Activated CD4-positive, alpha-beta T cell treated with anti-CD3 and anti-CD28 coated beads, Interleukin-2, amount 50 U/mL, for 16 hours (primary cell): ENCODE data around the gene REPIN1.

Experiments
- DNase-seq: peaks from one replicate; pipeline ENCODE4 v3.0.0-alpha.2; 2020

REPIN1 gene

DNA sequence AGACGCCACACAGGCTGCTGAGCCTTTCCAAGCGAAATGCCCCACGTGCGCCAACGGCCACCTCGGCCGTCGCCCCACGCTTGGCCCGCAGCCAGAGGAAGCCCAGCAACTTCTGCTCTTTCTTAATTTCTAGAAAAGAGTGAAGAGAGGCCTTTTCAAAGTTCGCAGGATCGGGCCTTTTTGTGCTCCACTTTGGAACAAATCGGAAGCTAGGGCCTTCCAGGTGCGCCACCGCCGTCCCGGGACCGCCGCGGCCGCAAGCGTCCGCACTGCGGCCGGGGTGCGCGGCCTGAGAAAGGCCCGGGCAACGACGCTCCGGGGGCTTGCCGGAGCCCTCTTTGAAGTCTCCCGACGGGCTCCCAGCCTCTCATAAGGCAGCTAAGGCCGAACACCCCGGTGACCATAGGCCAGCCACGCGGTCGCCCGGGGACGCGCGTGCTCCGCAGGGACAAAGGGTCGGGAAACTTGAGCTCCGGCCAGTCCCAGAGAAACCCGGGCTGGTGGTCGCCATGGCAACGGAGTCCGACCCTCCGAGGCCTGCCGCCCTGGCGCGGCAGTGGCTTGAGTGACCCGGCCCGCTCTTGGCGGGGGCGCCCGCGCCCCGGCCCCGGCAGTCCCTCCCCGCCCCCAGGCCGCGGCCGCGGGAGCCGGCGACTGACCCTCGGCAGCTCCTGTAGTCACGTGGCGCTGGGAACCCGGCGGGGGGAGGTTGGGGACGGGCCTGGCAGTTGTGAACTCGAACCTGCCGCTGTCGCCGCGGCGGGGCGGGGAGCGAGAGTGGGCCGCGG, at the start of gene REPIN1:
Gene REPIN1, plus strand, starts transcription at position 727 of the 788 bp plus-strand sequence. CDS start 890 bp downstream, outside the sequence.
- peak; percentile 82 for DNase-seq

DNA sequence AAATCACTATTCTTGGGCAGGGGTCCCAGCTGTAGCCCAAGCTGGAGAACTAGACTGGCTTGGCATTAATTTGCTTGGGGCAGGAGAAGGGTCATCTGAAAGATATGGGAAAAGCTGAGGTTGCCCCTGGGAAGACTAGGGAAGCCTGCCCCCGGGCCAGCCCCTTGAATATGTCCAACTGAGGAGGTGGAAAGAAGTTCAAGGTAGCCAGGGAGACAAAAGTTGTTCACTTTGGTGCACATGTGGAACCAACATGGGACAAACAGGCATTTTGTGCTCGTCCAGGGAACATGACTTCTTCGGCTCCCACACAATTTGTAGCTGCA, 46.9 kb upstream of the REPIN1 start:
- no peak for DNase-seq

- DNase-seq, result peak; percentile 82
These were observed 46.3 kb upstream of the REPIN1 start for GRCh38 chr7:150322114-150322832.

DNA sequence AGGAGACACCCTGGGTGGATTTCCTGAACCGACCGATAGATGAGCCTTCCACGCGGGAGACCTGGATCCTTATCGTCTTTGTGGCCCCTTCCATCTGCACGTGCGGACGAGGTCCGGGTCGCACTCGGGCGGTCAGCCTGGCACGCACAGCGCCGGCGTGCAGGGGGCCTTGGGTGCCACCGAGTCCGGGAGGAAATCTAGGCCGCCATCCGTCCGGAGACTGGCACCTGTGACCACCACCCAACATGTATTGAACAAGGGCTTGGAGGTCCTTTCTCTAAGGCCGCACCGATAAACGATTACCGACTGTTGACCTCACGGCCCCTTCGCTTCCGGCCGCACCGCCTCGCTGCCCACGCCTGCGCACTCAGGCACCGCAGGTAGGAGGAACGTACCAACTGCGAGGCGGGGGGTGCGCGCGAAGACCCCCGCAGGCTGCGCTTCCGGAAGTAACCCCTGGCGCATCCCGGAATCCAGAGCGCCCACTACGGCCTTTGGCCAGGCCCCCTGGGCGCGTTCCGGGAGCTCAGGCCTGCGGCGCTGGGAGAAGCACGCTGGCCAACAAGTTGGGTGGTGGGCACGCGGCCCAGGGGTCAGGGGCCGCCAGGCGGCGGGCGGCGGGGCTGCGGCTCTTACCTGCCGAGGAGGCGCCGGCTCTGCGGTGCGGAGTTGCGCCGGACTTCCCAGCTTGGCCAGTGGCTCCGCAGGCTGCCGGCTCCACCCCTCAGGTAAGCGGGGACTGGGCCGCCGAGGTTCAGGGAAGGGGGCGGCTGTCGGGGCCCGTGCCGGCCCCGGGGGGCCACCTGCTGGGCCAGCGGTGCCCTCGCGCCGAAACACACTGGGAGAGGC, 45.6 kb upstream of the REPIN1 start, which contains the start of the genes ACTR3C and LRRC61:
Gene ACTR3C, minus strand, starts transcription at position 713 of the 849 bp plus-strand sequence. CDS start 28,249 bp downstream, outside the sequence.
Gene LRRC61, plus strand, starts transcription at position 523 of the 849 bp plus-strand sequence. CDS start 13,507 bp downstream, outside the sequence.
- DNase-seq, result peak; percentile 70

DNA sequence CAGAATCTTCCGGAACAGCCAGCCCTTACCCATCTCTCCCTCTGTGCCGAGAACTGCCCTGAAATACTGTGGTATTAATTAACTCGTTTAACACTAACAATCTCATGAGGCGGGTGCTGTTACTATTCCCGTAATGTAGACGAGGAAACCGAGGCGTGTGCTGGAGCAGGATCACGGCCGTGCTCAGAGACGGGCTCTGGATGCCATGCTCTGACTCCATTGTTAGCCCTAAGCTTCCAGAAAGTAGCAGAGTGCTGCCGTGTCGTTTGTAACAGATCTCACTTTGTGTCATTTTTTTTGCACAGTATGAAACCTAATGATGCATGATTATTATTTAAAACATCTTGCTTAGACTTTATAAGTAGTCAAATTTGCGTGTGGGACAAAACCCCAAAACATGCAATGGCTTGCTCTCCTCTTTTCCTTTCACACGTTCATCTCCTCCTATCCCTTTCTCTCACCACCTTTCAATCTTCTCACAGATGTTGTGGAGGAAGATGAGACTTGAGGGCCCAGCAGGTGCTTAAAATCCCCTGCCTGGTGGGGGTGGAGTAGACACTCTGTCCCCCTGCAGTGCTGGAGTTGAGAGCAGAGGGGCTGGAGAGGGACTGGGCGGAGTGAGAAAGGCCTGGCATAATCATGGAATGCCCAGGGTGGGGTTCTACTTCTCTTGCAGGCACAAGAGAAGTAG, 44.8 kb upstream of the REPIN1 start:
- DNase-seq, result no peak

GRCh38 chr7:150324373-150324961, 44.2 kb upstream of the REPIN1 start:
- no peak for DNase-seq

DNA sequence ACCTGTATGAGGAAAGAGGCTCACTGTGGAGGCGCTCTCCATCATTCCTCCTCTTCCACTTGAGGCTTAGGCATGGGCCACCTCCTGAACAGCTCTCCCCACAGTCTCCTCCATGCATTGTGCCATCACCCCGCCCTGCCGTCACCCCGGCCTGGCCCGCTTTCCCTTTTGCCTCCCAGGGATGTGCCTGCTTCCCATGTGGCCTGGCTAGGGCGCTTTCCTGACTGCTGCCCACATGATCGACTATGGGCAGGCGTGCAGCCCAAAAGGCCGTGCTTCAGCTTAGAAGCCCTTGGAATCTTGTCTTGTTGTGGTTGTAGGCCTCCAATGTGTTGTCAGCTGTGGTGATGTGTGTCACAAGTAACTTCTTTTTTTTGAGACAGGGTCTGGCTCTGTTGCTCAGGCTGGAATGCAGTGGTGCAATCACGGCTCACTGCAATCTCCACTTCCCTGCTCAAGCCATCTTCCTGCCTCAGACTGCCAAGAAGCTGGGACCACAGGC, 43.5 kb upstream of the REPIN1 start:
- no peak for DNase-seq

DNA sequence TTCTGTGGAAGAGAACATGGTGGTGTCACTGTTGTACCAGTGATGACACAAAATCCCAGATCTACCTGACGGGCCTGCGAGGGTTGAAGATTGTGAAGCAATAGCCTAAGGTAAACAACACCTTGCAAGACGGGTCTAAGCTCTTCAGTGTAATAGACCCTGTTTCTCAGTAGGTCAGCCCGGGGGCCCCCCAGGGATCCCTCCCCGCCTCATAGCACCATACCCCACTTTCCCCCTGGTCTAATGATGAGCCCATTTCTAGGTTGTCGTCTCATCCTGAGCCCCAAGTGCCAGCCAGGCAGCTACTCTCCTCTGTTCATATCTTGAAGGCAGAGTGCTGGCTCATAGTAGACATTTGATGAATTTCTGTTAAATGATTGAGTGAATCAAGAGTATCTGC, 42.7 kb upstream of the REPIN1 start:
- no peak for DNase-seq

DNA sequence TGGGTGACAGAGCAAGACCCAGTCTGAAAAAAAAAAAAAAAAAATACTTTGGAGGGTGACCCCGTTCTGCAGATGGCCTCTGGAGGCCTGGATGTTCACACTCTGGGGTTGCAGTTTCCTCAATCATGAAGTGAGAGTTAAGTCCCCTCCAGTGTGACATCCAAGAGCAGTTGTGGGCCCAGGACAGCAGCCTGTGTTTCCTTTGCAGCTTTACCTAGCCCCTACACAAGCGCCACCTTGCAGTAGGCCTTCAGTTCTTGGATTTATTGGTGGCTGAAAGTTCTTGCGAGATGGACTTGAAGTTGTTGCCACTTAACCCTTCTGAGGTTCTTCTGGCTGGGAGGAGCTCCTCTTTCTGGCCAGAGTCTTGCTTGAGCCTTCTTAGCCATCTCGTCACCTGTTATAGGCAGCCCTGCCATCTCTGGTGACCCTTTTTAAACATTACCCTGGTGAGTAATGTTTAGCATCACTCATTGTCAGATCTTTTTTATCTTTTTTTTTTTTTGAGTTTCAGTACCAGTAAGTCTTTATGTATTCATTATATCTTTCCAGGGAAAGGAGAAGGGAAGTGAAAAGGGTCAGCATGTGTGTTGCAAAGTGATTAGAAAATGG, 41.9 kb upstream of the REPIN1 start:
- no peak for DNase-seq

GRCh38 chr7:150327308-150327707, 41.3 kb upstream of the REPIN1 start:
- no peak for DNase-seq

DNA sequence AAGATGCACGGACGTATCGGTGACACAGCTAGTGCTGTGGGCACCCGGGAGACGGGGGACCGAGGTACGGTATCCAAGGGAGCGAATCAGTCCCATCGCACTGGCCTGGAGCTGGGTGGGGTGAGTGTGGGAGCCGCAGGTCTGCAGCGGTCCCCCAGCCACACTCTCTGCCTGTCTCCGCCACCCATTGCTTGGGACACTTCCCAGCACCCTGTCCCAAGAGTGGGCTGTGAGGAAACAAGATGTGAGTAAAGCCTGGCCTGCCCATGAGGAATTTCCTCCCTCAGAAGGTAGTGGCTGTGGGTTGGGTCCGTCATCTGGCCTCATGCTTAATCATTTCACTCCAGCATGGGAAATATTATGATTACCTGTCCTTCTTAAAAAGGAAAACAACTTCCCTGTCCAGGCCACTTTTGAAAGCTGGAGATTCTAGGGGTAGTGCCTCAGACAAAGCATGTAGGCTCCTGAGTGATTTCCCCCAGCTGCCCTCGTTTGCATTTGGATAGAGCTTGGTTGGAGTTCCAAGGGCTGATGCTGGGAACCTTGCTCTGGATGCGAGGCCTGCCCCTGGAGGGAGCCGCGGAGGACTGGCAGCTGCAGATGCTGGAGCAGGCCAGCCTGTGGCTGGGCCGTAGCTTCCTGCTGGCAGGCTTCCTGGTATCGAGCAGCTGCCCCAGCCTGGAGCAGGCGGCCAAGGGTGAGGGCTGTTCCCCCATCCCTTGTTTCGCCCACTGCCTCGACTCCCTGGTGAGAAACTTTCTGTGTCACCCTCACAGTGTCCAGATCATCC, 39.1 kb upstream of the REPIN1 start:
- DNase-seq, result no peak

DNA sequence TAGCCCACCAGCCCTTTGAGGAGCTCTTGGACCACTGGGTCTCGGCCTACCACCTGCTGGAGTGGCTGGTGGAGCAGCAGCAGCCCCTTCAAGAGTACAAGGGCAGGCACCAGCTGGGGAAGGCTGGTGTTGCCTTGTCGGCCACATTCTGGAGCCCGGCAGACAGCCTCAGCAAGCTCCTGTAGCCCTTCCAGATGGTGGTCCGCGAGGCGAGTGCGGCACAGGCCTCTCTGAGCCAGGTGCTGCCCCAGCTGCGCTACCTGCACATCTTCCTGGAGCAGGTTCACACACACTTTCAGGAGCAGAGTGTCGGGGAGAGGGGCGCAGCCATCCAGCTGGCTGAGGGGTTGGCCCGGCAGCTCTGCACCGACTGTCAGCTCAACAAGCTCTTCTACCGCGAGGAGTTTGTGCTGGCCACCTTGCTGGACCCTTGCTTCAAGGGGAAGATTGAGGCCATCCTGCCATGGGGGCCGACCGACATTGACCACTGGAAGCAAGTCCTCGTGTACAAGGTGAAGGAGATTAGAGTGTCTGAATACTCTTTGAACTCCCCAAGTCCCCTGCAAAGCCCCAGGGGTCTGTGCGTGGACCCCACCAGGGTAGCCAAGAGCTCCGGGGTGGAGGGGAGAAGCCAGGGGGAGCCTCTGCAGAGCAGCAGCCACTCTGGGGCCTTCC, 38.3 kb upstream of the REPIN1 start:
- DNase-seq, result no peak

DNA sequence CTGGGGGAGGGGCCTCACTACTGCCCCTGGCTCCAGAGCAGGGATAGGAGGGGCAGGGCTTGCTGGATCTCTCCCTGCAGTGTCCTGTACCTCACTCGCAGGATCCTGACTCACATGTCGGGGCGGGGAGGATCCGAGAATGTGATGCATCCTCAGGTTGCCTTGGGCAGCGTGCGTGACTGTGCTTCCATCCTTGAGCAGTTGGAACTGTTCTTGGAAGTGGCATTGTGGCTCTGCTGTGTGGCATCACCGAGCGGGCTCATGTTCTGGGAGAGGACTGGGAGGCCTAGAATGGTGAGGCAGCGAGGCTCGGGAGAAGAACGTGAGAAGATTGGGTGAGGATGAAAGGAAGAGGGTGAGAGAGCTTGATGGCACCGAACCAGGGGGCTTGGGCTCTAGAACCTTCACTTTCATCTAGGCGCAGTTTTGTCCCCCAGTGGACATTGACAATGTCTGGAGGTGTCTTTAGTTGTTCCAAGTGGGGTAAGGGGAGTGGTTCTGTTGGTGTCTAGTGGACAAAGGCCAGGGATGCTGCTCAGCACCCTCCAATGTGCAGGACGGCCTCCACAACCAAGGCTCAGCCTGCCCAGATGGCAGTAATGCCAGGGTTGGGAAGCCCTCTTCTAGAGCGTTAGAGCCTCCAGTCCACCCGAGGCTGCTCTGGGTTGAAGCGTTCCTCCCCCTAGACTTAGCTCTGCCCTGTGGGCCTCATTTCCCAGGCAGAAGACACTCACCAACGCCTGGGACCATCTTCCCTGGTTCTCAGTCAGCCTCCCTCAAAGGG, 35.6 kb upstream of the REPIN1 start:
- DNase-seq, result no peak

GRCh38 chr7:150333659-150334058, 35.0 kb upstream of the REPIN1 start:
- DNase-seq, result no peak

DNA sequence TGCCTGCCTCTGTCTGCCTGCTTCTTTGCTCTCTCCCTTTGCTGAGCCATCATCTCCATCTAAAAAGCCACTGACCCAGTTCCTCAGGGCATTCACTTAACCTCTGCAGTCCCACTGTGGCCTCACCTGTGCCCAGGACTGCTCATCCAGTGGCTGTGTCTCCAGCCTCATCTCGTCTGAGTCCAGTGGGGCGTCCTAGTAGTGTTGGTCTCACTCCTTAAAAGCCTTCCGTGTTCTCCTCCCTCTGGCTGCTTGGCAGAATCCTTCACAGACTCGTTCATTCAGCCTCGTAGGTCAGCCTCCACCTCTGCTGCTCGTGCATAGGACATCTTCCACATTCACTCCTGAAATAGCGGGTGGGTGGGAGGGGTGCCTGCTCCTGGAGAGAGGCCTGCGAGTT, 34.5 kb upstream of the REPIN1 start:
- no peak for DNase-seq

DNA sequence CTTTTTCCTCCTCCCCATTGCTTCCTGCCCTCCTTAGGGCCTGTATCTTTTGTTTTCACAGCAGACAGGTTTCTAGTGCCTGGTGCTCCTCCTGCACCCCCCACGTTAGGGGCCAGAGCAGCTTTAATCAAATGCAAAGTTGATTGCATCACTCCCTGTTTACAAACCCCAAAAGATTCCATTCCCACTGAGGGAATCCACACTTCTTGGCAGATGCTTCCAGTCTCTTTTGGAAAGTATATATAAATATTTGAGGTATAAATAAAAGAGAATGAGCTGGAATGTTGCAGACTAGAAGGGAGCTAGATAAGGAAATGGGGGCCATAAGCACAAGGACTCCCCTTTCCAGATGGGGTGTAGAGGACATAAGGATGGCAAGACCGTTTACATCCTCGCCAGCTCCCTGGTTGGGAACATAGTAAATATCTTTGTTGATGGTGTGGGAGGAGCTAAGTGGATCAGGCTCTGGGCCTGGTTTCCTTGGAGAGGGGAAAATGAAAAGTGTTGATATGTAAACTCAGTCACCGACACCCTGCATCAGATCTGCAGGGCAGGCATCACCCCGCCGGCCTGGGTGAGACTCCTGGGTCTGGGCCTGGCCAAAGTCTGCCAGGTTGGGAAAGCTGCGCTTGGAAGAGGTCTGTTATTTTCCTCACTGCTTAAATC, 33.4 kb upstream of the REPIN1 start:
- no peak for DNase-seq

- DNase-seq, result no peak
These were observed 32.9 kb upstream of the REPIN1 start for GRCh38 chr7:150335774-150336112.

DNA sequence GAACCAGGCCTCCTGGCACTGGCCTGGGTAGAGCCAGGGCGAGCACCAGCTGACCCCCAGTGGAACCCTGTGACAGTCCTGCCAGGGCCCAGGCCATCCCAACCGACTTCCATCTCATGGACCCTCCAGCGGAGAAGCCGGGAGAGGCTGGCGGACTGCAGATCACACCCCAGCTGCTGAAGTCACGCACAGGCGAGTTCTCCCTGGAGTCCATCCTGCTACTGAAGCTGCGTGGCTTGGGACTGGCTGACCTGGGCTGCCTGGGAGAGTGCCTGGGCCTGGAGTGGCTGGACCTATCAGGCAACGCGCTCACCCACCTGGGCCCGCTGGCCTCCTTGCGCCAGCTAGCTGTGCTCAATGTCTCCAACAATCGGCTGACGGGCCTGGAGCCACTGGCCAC, 31.9 kb upstream of the REPIN1 start:
- DNase-seq, result no peak

- no peak for DNase-seq
These were observed 31.4 kb upstream of the REPIN1 start for GRCh38 chr7:150337179-150337578.
